Measurements from ENCODE around the gene SYT1. TPM values are rescaled to one million over a fixed set of nuclear protein-coding genes. Genes with fewer than 3 reads are reported as not detected.

The SYT1 gene
- total RNA-seq, 4 donors from 2014 or later: 9.7 to 24.3 (median 18.3) TPM

DNA sequence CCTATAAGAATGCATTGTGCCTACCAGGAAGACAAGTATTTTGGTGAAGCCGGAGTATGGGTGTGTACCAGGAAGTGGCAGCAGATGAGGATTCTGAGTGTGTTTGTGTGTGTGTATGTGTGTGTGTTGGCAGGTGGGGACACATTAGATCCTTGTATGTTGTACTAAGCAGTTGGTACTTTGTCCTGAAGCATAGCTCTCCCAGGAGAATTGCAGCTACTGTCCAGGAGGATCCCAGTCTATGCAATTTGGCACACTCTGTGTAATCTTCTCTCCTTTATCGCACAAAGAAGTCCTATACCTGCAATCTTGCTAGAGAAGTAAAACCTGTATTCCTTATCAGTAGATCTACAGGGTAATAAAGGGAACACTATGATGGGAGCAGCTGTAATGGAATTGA is 549.7 kb downstream of the SYT1 start:
- H3K27me3 ChIP-seq: no peaks in the 10 kb centered on the region
- peaks cover 0 to 4% of the 10 kb centered on the region in 2 donors for H3K4me1 ChIP-seq
- H3K9me3 ChIP-seq: no peaks in the 10 kb centered on the region
- no peaks in the 10 kb centered on the region for H3K36me3 ChIP-seq
- no peak overlapping the region for H3K4me3 ChIP-seq
- intact Hi-C loops (cut with DNase I; ENCODE audit: low total_unique reads): no loop called here
- H3K27ac ChIP-seq: peak overlapping the region in 1 of 2 donors; percentile 29
- no peak for DNase-seq
- TF ChIP-seq, protein P1, sequence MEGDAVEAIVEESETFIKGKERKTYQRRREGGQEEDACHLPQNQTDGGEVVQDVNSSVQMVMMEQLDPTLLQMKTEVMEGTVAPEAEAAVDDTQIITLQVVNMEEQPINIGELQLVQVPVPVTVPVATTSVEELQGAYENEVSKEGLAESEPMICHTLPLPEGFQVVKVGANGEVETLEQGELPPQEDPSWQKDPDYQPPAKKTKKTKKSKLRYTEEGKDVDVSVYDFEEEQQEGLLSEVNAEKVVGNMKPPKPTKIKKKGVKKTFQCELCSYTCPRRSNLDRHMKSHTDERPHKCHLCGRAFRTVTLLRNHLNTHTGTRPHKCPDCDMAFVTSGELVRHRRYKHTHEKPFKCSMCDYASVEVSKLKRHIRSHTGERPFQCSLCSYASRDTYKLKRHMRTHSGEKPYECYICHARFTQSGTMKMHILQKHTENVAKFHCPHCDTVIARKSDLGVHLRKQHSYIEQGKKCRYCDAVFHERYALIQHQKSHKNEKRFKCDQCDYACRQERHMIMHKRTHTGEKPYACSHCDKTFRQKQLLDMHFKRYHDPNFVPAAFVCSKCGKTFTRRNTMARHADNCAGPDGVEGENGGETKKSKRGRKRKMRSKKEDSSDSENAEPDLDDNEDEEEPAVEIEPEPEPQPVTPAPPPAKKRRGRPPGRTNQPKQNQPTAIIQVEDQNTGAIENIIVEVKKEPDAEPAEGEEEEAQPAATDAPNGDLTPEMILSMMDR (IDR thresholded peaks at IDR 0.05): no peak
- TF ChIP-seq POLR2A (IDR thresholded peaks at IDR 0.05): no peak

DNA sequence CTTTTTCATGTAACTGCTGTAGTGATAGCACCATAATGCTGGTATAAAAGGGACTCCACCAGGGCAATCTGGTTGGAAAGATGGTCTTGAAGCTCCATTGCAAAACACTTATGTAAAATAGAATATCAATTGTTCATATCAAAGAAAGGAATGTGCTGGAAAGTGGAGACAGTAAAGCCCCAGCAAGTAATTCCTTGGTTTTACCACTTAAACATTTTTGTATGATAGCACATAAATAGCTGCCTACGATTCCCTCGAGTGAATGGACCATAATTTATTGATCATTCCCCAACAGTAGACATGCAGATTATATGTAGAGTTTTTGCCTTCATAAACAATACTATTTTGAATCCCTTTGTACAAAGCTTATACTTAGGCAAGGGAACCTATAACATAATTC is 550.7 kb downstream of the SYT1 start:
- H3K9me3 ChIP-seq: no peaks in the 10 kb centered on the region
- no peak overlapping the region for H3K27ac ChIP-seq
- intact Hi-C loops (cut with DNase I; ENCODE audit: low total_unique reads): no loop called here
- no peak for DNase-seq
- H3K4me1 ChIP-seq: peaks cover 0 to 4% of the 10 kb centered on the region in 2 donors
- no peak overlapping the region for H3K4me3 ChIP-seq
- no peaks in the 10 kb centered on the region for H3K27me3 ChIP-seq
- H3K36me3 ChIP-seq: no peaks in the 10 kb centered on the region
- TF ChIP-seq, protein P1 (IDR thresholded peaks at IDR 0.05): no peak
- no peak for TF ChIP-seq POLR2A (IDR thresholded peaks at IDR 0.05)

DNA sequence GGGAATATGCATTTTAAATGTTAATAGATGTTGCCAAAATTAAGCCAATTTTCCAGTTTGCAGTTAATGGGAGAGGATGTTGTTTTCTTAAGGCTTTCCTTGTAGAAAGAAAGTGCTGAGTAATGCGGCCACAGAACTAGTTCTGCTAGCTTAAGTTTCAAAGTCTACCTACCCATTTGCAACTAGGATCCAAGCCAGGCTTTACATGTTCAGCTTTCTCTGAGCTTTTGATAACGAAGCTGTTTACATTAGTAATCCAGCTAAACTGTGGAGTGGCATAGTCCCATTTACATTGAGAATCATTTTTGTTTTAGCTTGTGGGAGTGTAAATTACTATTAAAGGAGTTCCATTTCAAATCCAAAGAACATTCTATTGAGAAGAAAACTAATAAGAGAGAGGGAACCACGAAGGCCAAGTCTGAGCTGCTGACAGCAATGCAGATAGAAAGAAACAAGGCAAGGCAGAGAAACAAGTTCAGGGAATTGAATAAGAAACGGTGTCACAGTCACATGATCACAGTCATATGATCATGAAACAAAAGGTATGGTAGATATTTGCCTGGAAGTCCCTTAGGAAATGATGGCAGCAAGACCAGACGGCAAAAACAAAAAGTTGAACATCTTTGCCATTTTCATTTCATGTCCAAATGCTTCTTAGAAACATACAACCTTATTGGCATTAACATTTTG is 551.3 kb downstream of the SYT1 start:
- Histone ChIP-seq H3K4me1 (peaks cover 0 to 4% of the 10 kb centered on the region in 2 donors), H3K9me3 (no peaks in the 10 kb centered on the region), H3K36me3 (no peaks in the 10 kb centered on the region), H3K27me3 (no peaks in the 10 kb centered on the region), H3K27ac (peak overlapping the region in 1 of 2 donors; percentile 15), H3K4me3 (no peak overlapping the region)
- TF ChIP-seq, protein P1 (IDR thresholded peaks at IDR 0.05): no peak
- no peak for TF ChIP-seq POLR2A (IDR thresholded peaks at IDR 0.05)
- DNase-seq: no peak
- intact Hi-C loops (cut with DNase I; ENCODE audit: low total_unique reads): no loop called here

DNA sequence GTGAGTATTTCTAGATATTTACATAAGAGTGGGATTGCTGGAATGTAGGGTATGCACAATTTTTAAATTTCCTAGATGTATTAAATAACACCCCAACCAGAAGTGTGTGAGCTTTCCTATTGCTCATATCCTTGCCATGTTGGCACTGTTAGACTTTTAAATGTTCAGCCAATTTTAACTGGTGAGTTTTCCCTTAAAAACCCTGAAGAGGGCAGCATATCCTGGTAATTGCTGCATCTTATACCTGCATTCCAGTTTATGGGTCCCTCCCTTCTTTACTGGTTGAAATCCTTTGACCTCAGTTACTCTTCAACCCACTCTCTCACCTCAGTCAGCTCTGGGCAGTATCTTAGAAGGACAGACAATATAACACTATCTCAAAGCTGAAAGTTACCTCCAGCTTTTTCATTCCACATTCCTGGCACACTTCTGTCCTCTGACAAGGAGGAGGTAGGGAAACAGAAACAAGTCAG is 555.6 kb downstream of the SYT1 start:
- DNase-seq: no peak
- Histone ChIP-seq H3K9me3 (no peaks in the 10 kb centered on the region), H3K4me3 (no peak overlapping the region), H3K4me1 (peaks cover 4 to 6% of the 10 kb centered on the region in 2 donors), H3K27me3 (no peaks in the 10 kb centered on the region), H3K36me3 (no peaks in the 10 kb centered on the region), H3K27ac (peak overlapping the region; percentile 73 to 87)
- intact Hi-C loops (cut with DNase I; ENCODE audit: low total_unique reads): no loop called here
- TF ChIP-seq, protein P1 (IDR thresholded peaks at IDR 0.05): peak; percentile 47 to 62 (median 52)
- no peak for TF ChIP-seq POLR2A (IDR thresholded peaks at IDR 0.05)

DNA sequence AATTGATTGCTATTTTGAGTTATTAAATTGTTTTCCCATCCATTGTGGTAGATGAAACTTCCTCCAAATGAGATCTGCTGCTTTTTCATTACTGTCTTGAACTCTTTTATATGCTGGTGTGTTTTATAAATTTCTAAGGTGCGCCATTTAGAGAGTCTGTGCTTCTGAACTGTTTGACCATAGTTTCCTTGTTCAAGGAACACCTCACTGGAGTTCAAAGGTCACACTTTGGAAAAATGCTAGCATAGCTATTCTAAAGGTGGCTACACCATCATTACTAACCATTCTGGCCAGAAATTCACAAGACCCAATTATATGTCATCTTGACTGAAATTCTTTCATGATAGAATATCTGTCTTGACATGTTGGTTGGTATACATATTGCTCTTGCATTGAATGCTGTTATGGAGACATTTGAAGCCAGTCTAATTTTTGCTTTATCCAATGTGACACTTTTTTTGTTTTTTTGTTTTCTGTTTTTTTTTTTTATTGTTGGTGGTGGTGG is 556.7 kb downstream of the SYT1 start:
- no peaks in the 10 kb centered on the region for H3K36me3 ChIP-seq
- no peak for DNase-seq
- no peaks in the 10 kb centered on the region for H3K9me3 ChIP-seq
- peaks cover 4 to 6% of the 10 kb centered on the region in 2 donors for H3K4me1 ChIP-seq
- TF ChIP-seq, protein P1 (IDR thresholded peaks at IDR 0.05): no peak
- TF ChIP-seq POLR2A (IDR thresholded peaks at IDR 0.05): no peak
- H3K27ac ChIP-seq: peak overlapping the region; percentile 73 to 87
- H3K27me3 ChIP-seq: no peaks in the 10 kb centered on the region
- H3K4me3 ChIP-seq: no peak overlapping the region
- intact Hi-C loops (cut with DNase I; ENCODE audit: low total_unique reads): no loop called here

Data from uterus (tissue), 4 donors.